Ovary (tissue), 3 donors: ENCODE data around the gene OR10G3.

ENCODE experiments used
- CTCF ChIP-seq, 3 donors: fragments of 450-650 bp in 2 of 3; fragments of 200-600 bp in 1 of 3; IDR thresholded peaks; one replicate each; pipeline versions ENCODE4 v1.5.1 to v1.8.0; 2016 to 2022; ENCODE audit warnings: antibody characterized with exemption in 3 of 3, mild to moderate bottlenecking in 1 of 3
- EP300 ChIP-seq: sonication (generic); formaldehyde crosslinking; IDR thresholded peaks from one replicate; pipeline ENCODE4 v1.6.1; 2017; ENCODE audit warnings: antibody characterized with exemption
- POLR2A ChIP-seq: fragments of 450-650 bp; IDR thresholded peaks from one replicate; pipeline ENCODE4 v1.6.1; 2017; ENCODE audit warnings: antibody characterized with exemption, mild to moderate bottlenecking, moderate library complexity
- donor health status: DM: no; HTN: no; CAD: no.

- TF ChIP-seq CTCF (IDR thresholded peaks at IDR 0.05) (no peak), EP300 (no peak), POLR2A (no peak)
Observed at GRCh38 chr14:21572604-21573003, 7.3 kb downstream of the OR10G3 start.
